Transverse colon (tissue), 4 donors: Measurements from ENCODE around the gene KLC4. TPM values are rescaled to one million over a fixed set of nuclear protein-coding genes. Genes with fewer than 3 reads are reported as not detected.
"Not testable (repeated sequence)": the region's sequence is repeated elsewhere in the genome, so short reads cannot be mapped to it uniquely, and the experiment has no call there.

ENCODE experiments used
- DNase-seq: peaks from one replicate; pipeline ENCODE4 v3.0.0-alpha.2; 2019
- H3K27ac ChIP-seq, 4 donors: fragments of 200-600 bp; sonication (generic); 2 replicates each; pipeline ENCODE4 v1.5.1; 2016 to 2018; ENCODE audit warnings: inconsistent platforms in 4 of 4
- H3K27me3 ChIP-seq: fragments of 200-600 bp; sonication (generic); 2 replicates; pipeline ENCODE4 v1.5.1; 2017; ENCODE audit warnings: inconsistent platforms
- H3K36me3 ChIP-seq, 4 donors: fragments of 200-600 bp; sonication (generic); 2 replicates each; pipeline ENCODE4 v1.5.1; 2017 to 2019; ENCODE audit warnings: inconsistent platforms in 4 of 4
- H3K4me1 ChIP-seq, 4 donors: fragments of 200-600 bp; sonication (generic); 2 replicates each; pipeline ENCODE4 v1.5.1; 2017 to 2020; ENCODE audit warnings: inconsistent platforms in 4 of 4
- H3K4me3 ChIP-seq, 4 donors: fragments of 200-600 bp; sonication (generic); 1 replicate in 1 of 4; 2 replicates in 3 of 4; pipeline versions ENCODE4 v1.5.1 to v1.6.1; 2017 to 2019; ENCODE audit warnings: inconsistent platforms in 4 of 4
- H3K9me3 ChIP-seq, 2 donors: fragments of 200-600 bp; sonication (generic); 2 replicates each; pipeline ENCODE4 v1.5.1; 2017 to 2019; ENCODE audit warnings: inconsistent platforms in 2 of 2
- EP300 ChIP-seq: sonication (generic); formaldehyde crosslinking; IDR thresholded peaks from one replicate; pipeline ENCODE4 v1.6.1; 2017; ENCODE audit warnings: antibody characterized with exemption, low read depth
- POLR2A ChIP-seq: fragments of 450-650 bp; IDR thresholded peaks from one replicate; pipeline ENCODE4 v1.6.1; 2016; ENCODE audit warnings: antibody characterized with exemption, mild to moderate bottlenecking, moderate library complexity
- POLR2AphosphoS5 ChIP-seq, 3 donors: sonication (generic); formaldehyde crosslinking; IDR thresholded peaks; one replicate each; pipeline ENCODE4 v1.6.1; 2016; ENCODE audit warnings: antibody characterized with exemption in 3 of 3
- WGBS, 2 donors: methylation state at CpG; one replicate each; pipeline ENCODE4 v1.1.5; 2018; ENCODE audit warnings: low coverage in 1 of 2; 5-methylcytosine and 5-hydroxymethylcytosine counted together
- in situ Hi-C, 4 donors: fragments of 200-750 bp; cut with MboI; loops; one replicate each; pipeline versions ENCODE4 v1.15.0 to v1.15.1; 2017; ENCODE audit warnings: low sequenced_read_pairs in 3 of 4, low pct_ligation_motif_present in 1 of 4, low pct_unique_long_range_greater_than_20kb in 1 of 4
- intact Hi-C: fragments of 100-400 bp; cut with DNase I; formaldehyde crosslinking; loops from one replicate; pipeline ENCODE4 v1.15.1; 2023; ENCODE audit warnings: low total_unique reads
- total RNA-seq, 4 donors: library from RNA; depleted of rRNA; stranded (reverse); fragments of >200 nt; gene quantifications; one replicate each; pipeline ENCODE4 v1.1.0, GENCODE V29; 2016
- TF ChIP-seq, protein P1 (sequence below), 5 experiments: fragments of 200-600 bp in 3 of 5; fragments of 450-650 bp in 2 of 5; sonication (generic) in 3 of 5; IDR thresholded peaks; 1 replicate in 2 of 5; 2 replicates in 3 of 5; pipeline ENCODE4 v1.5.1; 2016 to 2017; ENCODE audit warnings: antibody characterized with exemption in 5 of 5, inconsistent platforms in 3 of 5, mild to moderate bottlenecking in 2 of 5, moderate library complexity in 1 of 5

KLC4 gene
- total RNA-seq, 4 donors from 2014 or later = 91.9 to 296 (median 159) TPM

DNA sequence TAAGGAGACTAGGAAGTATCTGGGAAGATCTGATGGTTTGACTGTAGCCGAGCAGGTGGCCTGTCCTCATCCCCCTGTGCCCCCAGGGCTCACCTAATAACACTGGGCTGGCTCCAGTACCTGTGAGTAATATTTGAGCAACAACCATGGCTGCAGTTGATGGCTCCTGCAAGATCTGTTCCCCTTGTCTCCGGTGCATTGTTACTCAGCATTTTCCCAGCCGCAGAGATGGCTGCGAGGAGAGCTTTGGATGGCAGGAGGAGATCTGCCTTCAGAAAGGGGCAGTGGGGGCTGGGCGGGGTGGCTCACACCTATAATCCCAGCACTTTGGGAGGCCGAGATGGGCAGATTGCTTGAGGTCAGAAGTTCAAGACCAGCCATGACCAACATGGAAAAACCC lies 55.9 kb downstream of the KLC4 start:
- no peaks in the 10 kb centered on the region for H3K36me3 ChIP-seq
- H3K9me3 ChIP-seq = no peaks in the 10 kb centered on the region
- H3K27me3 ChIP-seq = no peaks in the 10 kb centered on the region
- no peak overlapping the region for H3K4me3 ChIP-seq
- 66 to 87% methylated on average over 4 to 6 of the region's 6 CpGs for WGBS, 2 donors
- TF ChIP-seq POLR2AphosphoS5 (IDR thresholded peaks at IDR 0.05) (no peak), EP300 (no peak), POLR2A (no peak)
- TF ChIP-seq, protein P1, sequence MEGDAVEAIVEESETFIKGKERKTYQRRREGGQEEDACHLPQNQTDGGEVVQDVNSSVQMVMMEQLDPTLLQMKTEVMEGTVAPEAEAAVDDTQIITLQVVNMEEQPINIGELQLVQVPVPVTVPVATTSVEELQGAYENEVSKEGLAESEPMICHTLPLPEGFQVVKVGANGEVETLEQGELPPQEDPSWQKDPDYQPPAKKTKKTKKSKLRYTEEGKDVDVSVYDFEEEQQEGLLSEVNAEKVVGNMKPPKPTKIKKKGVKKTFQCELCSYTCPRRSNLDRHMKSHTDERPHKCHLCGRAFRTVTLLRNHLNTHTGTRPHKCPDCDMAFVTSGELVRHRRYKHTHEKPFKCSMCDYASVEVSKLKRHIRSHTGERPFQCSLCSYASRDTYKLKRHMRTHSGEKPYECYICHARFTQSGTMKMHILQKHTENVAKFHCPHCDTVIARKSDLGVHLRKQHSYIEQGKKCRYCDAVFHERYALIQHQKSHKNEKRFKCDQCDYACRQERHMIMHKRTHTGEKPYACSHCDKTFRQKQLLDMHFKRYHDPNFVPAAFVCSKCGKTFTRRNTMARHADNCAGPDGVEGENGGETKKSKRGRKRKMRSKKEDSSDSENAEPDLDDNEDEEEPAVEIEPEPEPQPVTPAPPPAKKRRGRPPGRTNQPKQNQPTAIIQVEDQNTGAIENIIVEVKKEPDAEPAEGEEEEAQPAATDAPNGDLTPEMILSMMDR (IDR thresholded peaks at IDR 0.05) = no peak
- no peak for DNase-seq
- no peak overlapping the region for H3K27ac ChIP-seq
- in situ Hi-C loops (no loop called here), intact Hi-C loops (no loop called here)
- peaks cover 5 to 21% (median 12%) of the 10 kb centered on the region in 4 donors for H3K4me1 ChIP-seq

DNA sequence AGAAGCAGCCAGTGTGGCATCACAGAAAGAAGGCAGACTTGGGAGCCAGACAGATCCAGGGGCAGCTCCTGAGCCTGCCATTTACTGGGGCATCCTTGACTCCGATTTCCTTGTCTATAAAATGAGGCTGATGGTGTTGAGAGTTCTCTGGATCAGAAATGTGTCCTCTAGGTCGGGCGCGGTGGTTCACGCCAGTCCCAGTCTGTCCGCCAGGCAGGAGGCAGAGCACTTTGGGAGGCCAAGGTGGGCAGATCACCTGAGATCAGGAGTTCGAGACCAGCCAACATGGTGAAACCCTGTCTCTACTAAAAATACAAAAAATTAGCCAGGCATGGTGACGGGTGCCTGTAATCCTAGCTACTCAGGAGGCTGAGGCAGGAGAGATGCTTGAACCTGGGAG lies 58.0 kb downstream of the KLC4 start:
- H3K27ac ChIP-seq, H3K9me3 ChIP-seq, H3K4me3 ChIP-seq, in situ Hi-C loops, H3K36me3 ChIP-seq, DNase-seq, intact Hi-C loops, H3K27me3 ChIP-seq: not testable (repeated sequence)
- WGBS, 2 donors = 95% methylated on average over 8 of the region's 8 CpGs; no CpG with 5 or more reads in 1 of the 2 donors
- peaks cover 5 to 21% (median 12%) of the 10 kb centered on the region in 4 donors for H3K4me1 ChIP-seq

GRCh38 chr6:43119482-43119881 lies 60.1 kb downstream of the KLC4 start:
- Histone ChIP-seq H3K36me3 (no peaks in the 10 kb centered on the region), H3K27me3 (no peaks in the 10 kb centered on the region), H3K4me1 (peaks cover 0 to 15% (median 4%) of the 10 kb centered on the region in 4 donors), H3K27ac (no peak overlapping the region), H3K9me3 (no peaks in the 10 kb centered on the region), H3K4me3 (no peak overlapping the region)
- no peak for TF ChIP-seq POLR2AphosphoS5 (IDR thresholded peaks at IDR 0.05)
- TF ChIP-seq EP300 = no peak
- TF ChIP-seq, protein P1 (IDR thresholded peaks at IDR 0.05) = no peak
- TF ChIP-seq POLR2A = no peak
- intact Hi-C loops = no loop called here
- DNase-seq = no peak
- in situ Hi-C loops = no loop called here
- WGBS, 2 donors = 40 to 79% methylated on average over 1 to 4 of the region's 4 CpGs

DNA sequence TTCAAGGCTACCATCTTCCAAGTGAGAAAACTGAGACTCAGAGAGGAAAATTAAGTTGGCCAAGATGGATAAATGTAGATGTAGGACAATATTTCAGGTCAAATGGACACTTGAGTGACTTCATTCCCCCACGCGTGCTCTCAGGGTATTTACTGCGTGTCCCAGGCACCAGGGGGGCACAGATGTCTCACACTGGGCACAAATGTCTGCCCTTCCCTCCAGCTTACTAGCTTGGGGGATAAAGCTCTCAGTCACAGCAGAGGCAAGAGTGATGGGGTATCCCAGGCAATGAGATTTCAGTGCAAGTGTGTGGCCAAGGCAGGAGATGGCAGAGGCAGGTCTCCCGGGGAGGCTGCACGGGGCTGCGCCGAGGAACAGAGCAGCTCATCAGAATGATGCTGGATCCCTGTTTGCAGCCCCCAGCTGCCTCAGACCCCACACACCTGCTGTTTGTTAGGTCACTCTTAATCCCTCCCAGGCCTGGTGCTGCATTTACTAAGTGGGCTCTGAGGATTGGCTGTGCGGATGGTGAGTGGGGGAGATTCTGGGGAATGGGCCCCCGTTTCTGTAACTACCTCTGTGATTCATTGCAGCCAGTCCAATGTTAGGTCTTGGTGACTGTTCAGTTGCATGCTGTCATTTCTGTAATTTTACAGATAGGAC lies 60.8 kb downstream of the KLC4 start:
- no peak overlapping the region for H3K27ac ChIP-seq
- 91 to 100% methylated on average over 1 to 9 of the region's 9 CpGs for WGBS, 2 donors
- in situ Hi-C loops = no loop called here

More for the DNA sequence above, 60.8 kb downstream of the KLC4 start:
- intact Hi-C loops = no loop called here
- H3K27me3 ChIP-seq = no peaks in the 10 kb centered on the region
- TF ChIP-seq, protein P1 (IDR thresholded peaks at IDR 0.05) = no peak
- no peak for TF ChIP-seq POLR2AphosphoS5 (IDR thresholded peaks at IDR 0.05)
- TF ChIP-seq POLR2A = no peak
- TF ChIP-seq EP300 = no peak
- H3K4me1 ChIP-seq = peaks cover 0 to 12% (median 3%) of the 10 kb centered on the region in 4 donors
- H3K4me3 ChIP-seq = no peak overlapping the region
- H3K9me3 ChIP-seq = no peaks in the 10 kb centered on the region
- no peaks in the 10 kb centered on the region for H3K36me3 ChIP-seq
- DNase-seq = no peak
